Calu3 (cell line): ENCODE data around the gene OMP. TPM values are rescaled to one million over a fixed set of nuclear protein-coding genes. Genes with fewer than 3 reads are reported as not detected.

Source experiments
- BruUV-seq: library from RNA; stranded (reverse); fragments of 400-500 nt; replicated peaks from 2 replicates; lab custom pipeline; 2021; lab: Mats Ljungman, UMichigan
- CTCF ChIA-PET: fragments of 300-600 bp; sonication (Branson Sonifier 250); formaldehyde crosslinking; loops from one replicate; lab custom pipeline; 2022; ENCODE audit warnings: antibody characterized with exemption; lab: Charles Lee
- DNase-seq: peaks from one replicate; pipeline ENCODE4 v3.0.0; 2022
- H3K27ac Mint-ChIP-seq: one replicate; pipeline ENCODE4 v1.8.0; 2022; ENCODE audit warnings: mixed read lengths; ENCODE audit not compliant: unreplicated experiment
- H3K27me3 Mint-ChIP-seq: one replicate; pipeline ENCODE4 v1.8.0; 2022; ENCODE audit warnings: mixed read lengths; ENCODE audit not compliant: unreplicated experiment
- H3K36me3 Mint-ChIP-seq: one replicate; pipeline ENCODE4 v1.8.0; 2022; ENCODE audit warnings: mild to moderate bottlenecking, moderate library complexity, mixed read lengths; ENCODE audit not compliant: insufficient read depth, unreplicated experiment
- H3K4me1 Mint-ChIP-seq: one replicate; pipeline ENCODE4 v1.8.0; 2022; ENCODE audit warnings: mild to moderate bottlenecking, low read depth, mixed read lengths; ENCODE audit not compliant: unreplicated experiment
- H3K4me3 Mint-ChIP-seq: one replicate; pipeline ENCODE4 v1.8.0; 2022; ENCODE audit warnings: mild to moderate bottlenecking, low read depth, moderate library complexity, mixed read lengths; ENCODE audit not compliant: unreplicated experiment
- H3K9me3 Mint-ChIP-seq: one replicate; pipeline ENCODE4 v1.8.0; 2022; ENCODE audit warnings: low read depth, mixed read lengths; ENCODE audit not compliant: unreplicated experiment
- intact Hi-C: fragments of 100-400 bp; cut with micrococcal nuclease; formaldehyde crosslinking; loops from one replicate; pipeline ENCODE4 v1.10.0; 2022; ENCODE audit not compliant: unreplicated experiment
- total RNA-seq: library from RNA; stranded (reverse); gene quantifications from 2 replicates; pipeline ENCODE4 v1.2.3, GENCODE V29; 2022
- TF ChIP-seq, protein P1 (sequence below): fragments of 200-600 bp; IDR thresholded peaks from one replicate; pipeline ENCODE4 v1.8.0; 2022; ENCODE audit warnings: antibody characterized with exemption; ENCODE audit not compliant: unreplicated experiment

OMP gene
- total RNA-seq, 1 experiment from 2014 or later = 1.1 TPM

DNA sequence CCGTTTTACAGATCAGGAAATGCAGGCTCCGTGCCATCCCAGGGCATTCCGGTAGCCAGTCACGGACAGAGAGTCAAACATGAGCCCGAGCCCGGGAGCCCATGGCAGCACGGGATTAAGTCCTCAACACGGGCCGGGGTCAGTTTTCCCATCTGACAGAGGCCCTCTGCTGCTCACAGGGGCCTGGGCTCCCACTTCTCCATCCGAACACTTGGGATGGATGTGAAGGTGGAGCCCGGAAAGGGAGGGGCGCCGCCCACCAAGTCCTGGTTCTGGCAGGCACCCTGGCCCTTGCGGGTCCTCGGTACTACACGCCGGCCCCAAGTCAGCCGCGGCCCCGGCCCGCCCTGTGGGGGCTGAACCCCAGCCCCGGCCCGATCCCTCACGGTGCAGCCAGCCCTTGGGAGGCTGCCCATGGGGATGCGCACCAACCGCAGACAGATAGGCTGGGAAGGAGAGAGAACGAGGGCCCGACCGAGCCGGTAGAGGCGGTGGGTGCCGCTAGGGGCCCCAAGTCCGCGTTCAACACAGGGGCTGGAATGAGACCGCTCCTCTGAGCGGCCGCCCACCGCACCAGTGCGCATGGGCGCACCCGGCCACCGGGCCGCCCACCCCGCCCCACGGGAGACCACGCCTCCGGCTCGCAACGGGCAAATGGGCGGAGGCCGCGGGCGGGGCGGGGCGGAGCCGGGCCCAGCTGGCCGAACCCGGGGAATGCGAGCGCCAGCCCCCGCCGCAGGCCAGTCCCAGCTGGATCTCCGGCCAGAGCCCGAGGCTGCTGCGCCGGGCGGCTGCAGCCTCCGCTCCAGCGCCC is 36.2 kb upstream of the OMP start, which contains the start of gene CAPN5:
TSS of gene CAPN5 (plus strand) at position 743 of the 814 bp plus-strand sequence. CDS start 17,916 bp downstream, outside the sequence.
- intact Hi-C loops = no loop called here
- DNase-seq = peak; percentile 97
- Mint-ChIP-seq H3K4me3 (peak within 1 kb of the TSS; percentile 79), H3K27me3 (no peaks in the 10 kb centered on the region), H3K27ac (peak within 1 kb of the TSS; percentile 72), H3K36me3 (peaks cover 30% of the 10 kb centered on the region), H3K4me1 (peaks cover 51% of the 10 kb centered on the region), H3K9me3 (peaks cover 2% of the 10 kb centered on the region)
- CTCF ChIA-PET = interaction anchor here (0.7 to 2.4 kb wide), 5 partner anchors 9 to 459 kb away, joined by 3 to 8 read pairs (median 5); no protein-coding TSS in a partner anchor
- TF ChIP-seq, protein P1, sequence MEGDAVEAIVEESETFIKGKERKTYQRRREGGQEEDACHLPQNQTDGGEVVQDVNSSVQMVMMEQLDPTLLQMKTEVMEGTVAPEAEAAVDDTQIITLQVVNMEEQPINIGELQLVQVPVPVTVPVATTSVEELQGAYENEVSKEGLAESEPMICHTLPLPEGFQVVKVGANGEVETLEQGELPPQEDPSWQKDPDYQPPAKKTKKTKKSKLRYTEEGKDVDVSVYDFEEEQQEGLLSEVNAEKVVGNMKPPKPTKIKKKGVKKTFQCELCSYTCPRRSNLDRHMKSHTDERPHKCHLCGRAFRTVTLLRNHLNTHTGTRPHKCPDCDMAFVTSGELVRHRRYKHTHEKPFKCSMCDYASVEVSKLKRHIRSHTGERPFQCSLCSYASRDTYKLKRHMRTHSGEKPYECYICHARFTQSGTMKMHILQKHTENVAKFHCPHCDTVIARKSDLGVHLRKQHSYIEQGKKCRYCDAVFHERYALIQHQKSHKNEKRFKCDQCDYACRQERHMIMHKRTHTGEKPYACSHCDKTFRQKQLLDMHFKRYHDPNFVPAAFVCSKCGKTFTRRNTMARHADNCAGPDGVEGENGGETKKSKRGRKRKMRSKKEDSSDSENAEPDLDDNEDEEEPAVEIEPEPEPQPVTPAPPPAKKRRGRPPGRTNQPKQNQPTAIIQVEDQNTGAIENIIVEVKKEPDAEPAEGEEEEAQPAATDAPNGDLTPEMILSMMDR = no peak
- BruUV-seq = no TSS peak

DNA sequence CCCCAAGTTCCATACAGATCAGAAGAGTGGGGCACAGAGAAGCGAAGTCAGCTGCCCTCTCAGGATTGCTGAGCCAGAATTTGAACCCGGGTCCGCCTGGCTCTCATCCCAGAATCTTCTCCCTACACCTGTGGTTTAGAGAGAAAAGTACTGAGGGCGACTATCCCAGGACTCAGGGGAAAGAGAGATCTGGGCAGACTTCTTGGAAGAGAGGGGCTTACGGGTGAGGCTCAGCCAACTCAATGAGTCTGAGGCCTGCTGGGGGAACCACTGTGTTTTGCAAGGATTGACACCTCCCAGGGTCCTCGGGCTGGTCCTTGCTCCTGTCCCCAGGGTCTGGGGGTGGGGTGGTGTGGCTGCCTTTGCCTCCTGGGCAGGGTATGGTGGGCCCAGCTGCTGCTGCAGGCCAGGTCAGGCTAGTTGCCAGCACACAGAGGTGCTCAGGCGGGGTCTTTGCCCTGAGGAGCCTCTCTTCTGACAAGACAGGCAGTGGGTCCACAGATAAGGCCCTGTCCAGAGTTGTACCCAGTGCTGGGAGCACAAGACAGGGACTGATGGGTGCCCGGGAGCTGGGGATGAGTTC is 34.7 kb upstream of the OMP start:
- intact Hi-C loops = no loop called here
- no peak for DNase-seq
- Mint-ChIP-seq H3K27ac (no peak overlapping the region), H3K36me3 (peaks cover 30% of the 10 kb centered on the region), H3K4me1 (peaks cover 62% of the 10 kb centered on the region), H3K9me3 (no peaks in the 10 kb centered on the region), H3K4me3 (peak overlapping the region; percentile 79), H3K27me3 (no peaks in the 10 kb centered on the region)
- TSS peak; percentile 30 for BruUV-seq
- TF ChIP-seq, protein P1 = no peak
- CTCF ChIA-PET = no interaction called here

DNA sequence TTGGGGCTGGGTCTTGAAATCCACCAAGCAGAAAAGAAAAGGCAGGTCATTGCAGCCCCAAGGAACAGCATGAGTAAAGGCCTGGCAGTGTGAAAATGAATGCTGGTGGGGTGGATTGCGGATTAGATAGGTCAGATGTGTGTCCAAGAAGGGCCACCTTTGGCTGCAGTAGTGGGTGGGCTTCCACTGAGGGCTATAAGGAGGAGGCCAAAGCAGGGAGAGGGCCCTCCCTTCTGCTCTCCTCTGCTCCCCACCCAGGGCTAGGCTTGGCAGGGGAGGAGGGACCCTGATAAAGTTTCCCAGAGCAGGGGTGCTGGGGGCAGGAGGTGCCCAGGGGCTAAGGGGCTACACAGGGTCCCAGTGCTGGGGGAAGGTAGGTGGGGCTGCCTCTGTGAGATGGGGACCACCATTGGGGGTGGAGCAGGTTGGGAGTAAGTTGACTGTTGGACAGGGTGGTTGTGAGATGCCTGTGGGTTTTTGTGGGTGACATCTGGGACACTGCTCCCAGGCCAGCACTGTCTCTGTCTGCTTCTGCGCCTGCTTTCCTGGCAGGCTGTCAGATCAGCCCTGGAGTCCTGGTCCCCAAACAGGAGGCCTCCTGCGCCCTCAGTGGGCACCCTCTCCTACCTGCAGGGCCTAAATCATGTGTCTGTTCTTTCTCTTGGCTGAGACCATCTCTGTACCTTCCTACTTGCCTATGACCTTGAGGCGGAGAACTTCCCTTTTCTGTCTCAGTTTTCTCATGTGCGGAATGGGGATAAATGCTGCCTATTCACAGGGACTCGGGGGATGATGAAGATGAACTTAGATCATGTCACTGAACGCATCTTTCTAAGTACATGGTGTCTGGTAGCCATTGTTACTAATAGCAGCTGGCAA is 33.9 kb upstream of the OMP start:
- no TSS peak for BruUV-seq
- intact Hi-C loops = no loop called here
- H3K36me3 Mint-ChIP-seq = peaks cover 31% of the 10 kb centered on the region
- peak overlapping the region; percentile 79 for H3K4me3 Mint-ChIP-seq
- no peaks in the 10 kb centered on the region for H3K27me3 Mint-ChIP-seq
- CTCF ChIA-PET = no interaction called here
- DNase-seq = no peak
- H3K27ac Mint-ChIP-seq = no peak overlapping the region
- H3K9me3 Mint-ChIP-seq = no peaks in the 10 kb centered on the region
- TF ChIP-seq, protein P1 = no peak
- H3K4me1 Mint-ChIP-seq = peaks cover 62% of the 10 kb centered on the region

DNA sequence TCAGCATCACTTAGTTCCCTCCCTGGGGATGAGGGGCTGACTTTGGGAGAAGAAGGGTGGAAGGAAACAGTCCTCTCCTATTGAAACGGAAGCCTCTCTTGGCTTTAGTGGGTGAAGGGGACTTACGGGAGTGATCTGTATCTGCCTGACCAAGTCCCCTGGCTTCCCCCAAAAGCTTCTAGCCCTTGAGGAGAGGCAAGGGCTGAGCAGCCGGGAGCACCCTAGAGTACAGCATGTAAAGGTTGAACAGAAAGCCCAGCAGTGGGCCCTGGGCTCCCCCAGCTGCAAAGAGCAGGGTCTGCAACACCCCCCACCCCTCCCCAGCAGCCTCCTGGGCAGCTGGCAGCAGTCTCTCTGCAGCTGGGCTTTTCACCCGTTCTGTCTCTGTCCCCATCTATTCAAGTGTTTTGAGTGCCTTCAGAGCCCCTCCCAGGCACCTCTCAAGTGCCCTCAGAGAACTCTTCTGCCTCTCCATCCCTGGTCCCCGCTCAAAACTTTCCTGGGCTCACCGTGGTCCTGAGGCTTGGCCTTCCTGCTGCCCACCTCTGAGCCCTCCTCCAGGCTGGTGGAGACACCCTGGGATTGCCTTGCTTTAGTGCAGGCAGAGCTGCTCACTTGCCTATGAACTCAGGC is 33.2 kb upstream of the OMP start:
- Mint-ChIP-seq H3K4me1 (peaks cover 67% of the 10 kb centered on the region), H3K36me3 (peaks cover 31% of the 10 kb centered on the region), H3K9me3 (no peaks in the 10 kb centered on the region), H3K27me3 (no peaks in the 10 kb centered on the region), H3K27ac (no peak overlapping the region), H3K4me3 (no peak overlapping the region)
- TSS peak; percentile 23 for BruUV-seq
- TF ChIP-seq, protein P1 = no peak
- CTCF ChIA-PET = interaction anchor here (0.6 kb wide), 2 partner anchors 12 to 22 kb away, joined by 3 to 6 read pairs; no protein-coding TSS in a partner anchor
- DNase-seq = no peak
- intact Hi-C loops = no loop called here
